ENCODE data around the gene PFKFB1.

PFKFB1 gene

GRCh38 chrX:54994099-54994498 lies at the start of gene PFKFB1:
Gene PFKFB1 (minus strand): TSS chrX:54994188. CDS start chrX:54994007, 181 bp downstream.
- H3K4me3 ChIP-seq (ENCODE audit: low read length) = no peak within 1 kb of the TSS
- H3K27me3 ChIP-seq (ENCODE audit: control insufficient read depth, low read length) = no peaks in the 10 kb centered on the region
- H3K9me3 ChIP-seq (ENCODE audit: control insufficient read depth, insufficient read depth, low read length) = no peaks in the 10 kb centered on the region
- no peaks in the 10 kb centered on the region for H4K20me1 ChIP-seq (ENCODE audit: control insufficient read depth, insufficient read depth, low read depth, low read length)
- no peaks in the 10 kb centered on the region for H3K9me2 ChIP-seq (replicated peaks; ENCODE audit: control insufficient read depth, low read length)
- no peaks in the 10 kb centered on the region for H3K79me2 ChIP-seq (ENCODE audit: control insufficient read depth, low read length)
- no peaks in the 10 kb centered on the region for H3F3A ChIP-seq (ENCODE audit: control insufficient read depth, insufficient read depth)
- H3K4me1 ChIP-seq (ENCODE audit: control insufficient read depth, low read length) = peaks cover 2% of the 10 kb centered on the region
- no peak for TF ChIP-seq EZH2phosphoT487 (IDR thresholded peaks at IDR 0.05; ENCODE audit: borderline replicate concordance, low read length)
- no peak for TF ChIP-seq CTCF (IDR thresholded peaks at IDR 0.05; ENCODE audit: low read depth, low read length, poor library complexity, severe bottlenecking)
- H3K27ac ChIP-seq (ENCODE audit: low read depth, low read length) = no peak within 1 kb of the TSS
- no peaks in the 10 kb centered on the region for H3K36me3 ChIP-seq (ENCODE audit: control insufficient read depth, low read length)
- H3K4me2 ChIP-seq (ENCODE audit: low read length) = no peak within 1 kb of the TSS

GRCh38 chrX:55041514-55041913 lies 47.5 kb upstream of the PFKFB1 start:
- Histone ChIP-seq H3K79me2 (ENCODE audit: control insufficient read depth, low read length) (no peaks in the 10 kb centered on the region), H3K9me2 (replicated peaks; ENCODE audit: control insufficient read depth, low read length) (no peaks in the 10 kb centered on the region), H3K4me2 (ENCODE audit: low read length) (no peak overlapping the region), H3K4me1 (ENCODE audit: control insufficient read depth, low read length) (no peaks in the 10 kb centered on the region), H3F3A (ENCODE audit: control insufficient read depth, insufficient read depth) (no peaks in the 10 kb centered on the region), H4K20me1 (ENCODE audit: control insufficient read depth, insufficient read depth, low read depth, low read length) (no peaks in the 10 kb centered on the region), H3K36me3 (ENCODE audit: control insufficient read depth, low read length) (no peaks in the 10 kb centered on the region), H3K27ac (ENCODE audit: low read depth, low read length) (no peak overlapping the region), H3K4me3 (ENCODE audit: low read length) (no peak overlapping the region), H3K9me3 (ENCODE audit: control insufficient read depth, insufficient read depth, low read length) (no peaks in the 10 kb centered on the region), H3K27me3 (ENCODE audit: control insufficient read depth, low read length) (no peaks in the 10 kb centered on the region)
- no peak for TF ChIP-seq CTCF (IDR thresholded peaks at IDR 0.05; ENCODE audit: low read depth, low read length, poor library complexity, severe bottlenecking)
- no peak for TF ChIP-seq EZH2phosphoT487 (IDR thresholded peaks at IDR 0.05; ENCODE audit: borderline replicate concordance, low read length)

GRCh38 chrX:55039471-55039870 lies 45.5 kb upstream of the PFKFB1 start:
- Histone ChIP-seq H3K9me2 (replicated peaks; ENCODE audit: control insufficient read depth, low read length) (no peaks in the 10 kb centered on the region), H3K4me3 (ENCODE audit: low read length) (no peak overlapping the region), H3K9me3 (ENCODE audit: control insufficient read depth, insufficient read depth, low read length) (no peaks in the 10 kb centered on the region), H3K27me3 (ENCODE audit: control insufficient read depth, low read length) (no peaks in the 10 kb centered on the region), H3K4me2 (ENCODE audit: low read length) (no peak overlapping the region), H3F3A (ENCODE audit: control insufficient read depth, insufficient read depth) (no peaks in the 10 kb centered on the region), H3K79me2 (ENCODE audit: control insufficient read depth, low read length) (no peaks in the 10 kb centered on the region), H3K27ac (ENCODE audit: low read depth, low read length) (no peak overlapping the region), H3K4me1 (ENCODE audit: control insufficient read depth, low read length) (no peaks in the 10 kb centered on the region), H4K20me1 (ENCODE audit: control insufficient read depth, insufficient read depth, low read depth, low read length) (no peaks in the 10 kb centered on the region), H3K36me3 (ENCODE audit: control insufficient read depth, low read length) (no peaks in the 10 kb centered on the region)
- TF ChIP-seq CTCF (IDR thresholded peaks at IDR 0.05; ENCODE audit: low read depth, low read length, poor library complexity, severe bottlenecking) (no peak), EZH2phosphoT487 (IDR thresholded peaks at IDR 0.05; ENCODE audit: borderline replicate concordance, low read length) (no peak)

- Histone ChIP-seq H3K4me2 (ENCODE audit: low read length) (no peak overlapping the region), H4K20me1 (ENCODE audit: control insufficient read depth, insufficient read depth, low read depth, low read length) (no peaks in the 10 kb centered on the region), H3F3A (ENCODE audit: control insufficient read depth, insufficient read depth) (no peaks in the 10 kb centered on the region), H3K4me1 (ENCODE audit: control insufficient read depth, low read length) (no peaks in the 10 kb centered on the region), H3K9me2 (replicated peaks; ENCODE audit: control insufficient read depth, low read length) (no peaks in the 10 kb centered on the region), H3K79me2 (ENCODE audit: control insufficient read depth, low read length) (no peaks in the 10 kb centered on the region), H3K27ac (ENCODE audit: low read depth, low read length) (no peak overlapping the region), H3K36me3 (ENCODE audit: control insufficient read depth, low read length) (no peaks in the 10 kb centered on the region), H3K4me3 (ENCODE audit: low read length) (no peak overlapping the region), H3K9me3 (ENCODE audit: control insufficient read depth, insufficient read depth, low read length) (no peaks in the 10 kb centered on the region), H3K27me3 (ENCODE audit: control insufficient read depth, low read length) (no peaks in the 10 kb centered on the region)
- TF ChIP-seq EZH2phosphoT487 (IDR thresholded peaks at IDR 0.05; ENCODE audit: borderline replicate concordance, low read length) = no peak
- no peak for TF ChIP-seq CTCF (IDR thresholded peaks at IDR 0.05; ENCODE audit: low read depth, low read length, poor library complexity, severe bottlenecking)
Measured at GRCh38 chrX:55033429-55033828, 39.4 kb upstream of the PFKFB1 start.
